HUDEP-2 (cell line): ENCODE data around the gene U2AF2.

ENCODE experiments used
- DNase-seq, 76 experiments: peaks; one replicate each; lab custom pipeline; 2025; ENCODE audit not compliant: unreplicated experiment in 76 of 76; lab: John Stamatoyannopoulos, UW

The U2AF2 gene

DNA sequence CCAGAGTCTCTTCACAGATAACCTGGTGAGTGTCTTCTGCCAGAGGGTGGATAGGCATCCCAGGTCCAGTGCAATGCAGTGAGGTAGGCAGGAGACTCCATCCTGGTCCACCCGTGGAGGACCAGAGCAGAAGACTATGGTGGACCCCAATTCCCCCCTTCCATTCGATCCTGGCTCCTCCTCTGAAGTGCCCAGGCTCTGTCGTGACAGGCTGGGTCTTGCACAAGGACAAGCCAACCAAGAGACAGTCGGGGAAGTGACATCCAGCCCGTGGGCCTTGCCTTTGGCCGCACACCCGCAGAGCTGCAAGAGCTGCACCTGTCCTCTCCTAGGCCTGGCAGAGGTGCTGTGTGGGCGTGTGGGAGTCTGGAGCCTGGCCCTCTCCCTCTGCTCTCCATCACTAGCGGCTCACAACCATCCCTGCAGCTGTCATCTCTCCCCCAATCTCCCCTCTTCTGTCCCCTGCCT is 33.6 kb upstream of the U2AF2 start:
- DNase-seq, result peak in 1 of 76 experiments; percentile 1

DNA sequence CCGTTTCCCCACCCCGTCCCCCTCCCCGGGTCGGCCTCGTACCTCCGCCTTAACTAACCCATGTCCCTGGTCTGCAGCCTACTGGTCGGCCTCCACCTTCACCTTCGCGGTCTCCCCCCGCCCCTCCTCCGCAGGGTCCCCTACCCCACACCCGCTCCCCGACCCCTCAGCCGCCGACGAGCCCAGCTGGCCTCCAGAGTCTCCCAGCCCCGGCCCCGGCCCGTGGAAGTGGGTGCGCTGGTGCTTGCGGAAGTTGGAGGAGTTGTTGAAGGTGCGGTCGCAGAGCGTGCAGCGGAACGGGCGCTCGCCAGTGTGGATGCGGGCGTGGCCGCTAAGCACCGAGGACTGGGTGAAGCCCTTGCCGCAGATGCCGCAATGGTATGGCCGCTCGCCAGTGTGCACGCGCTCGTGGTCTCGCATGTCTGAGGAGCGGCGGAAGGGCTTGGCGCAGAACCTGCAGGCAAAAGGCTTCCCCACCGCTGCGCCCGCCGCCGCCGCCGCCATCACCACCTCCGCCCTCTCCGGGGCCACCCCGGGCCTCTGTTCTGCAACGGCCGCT is 33.1 kb upstream of the U2AF2 start:
- DNase-seq, result no peak

DNA sequence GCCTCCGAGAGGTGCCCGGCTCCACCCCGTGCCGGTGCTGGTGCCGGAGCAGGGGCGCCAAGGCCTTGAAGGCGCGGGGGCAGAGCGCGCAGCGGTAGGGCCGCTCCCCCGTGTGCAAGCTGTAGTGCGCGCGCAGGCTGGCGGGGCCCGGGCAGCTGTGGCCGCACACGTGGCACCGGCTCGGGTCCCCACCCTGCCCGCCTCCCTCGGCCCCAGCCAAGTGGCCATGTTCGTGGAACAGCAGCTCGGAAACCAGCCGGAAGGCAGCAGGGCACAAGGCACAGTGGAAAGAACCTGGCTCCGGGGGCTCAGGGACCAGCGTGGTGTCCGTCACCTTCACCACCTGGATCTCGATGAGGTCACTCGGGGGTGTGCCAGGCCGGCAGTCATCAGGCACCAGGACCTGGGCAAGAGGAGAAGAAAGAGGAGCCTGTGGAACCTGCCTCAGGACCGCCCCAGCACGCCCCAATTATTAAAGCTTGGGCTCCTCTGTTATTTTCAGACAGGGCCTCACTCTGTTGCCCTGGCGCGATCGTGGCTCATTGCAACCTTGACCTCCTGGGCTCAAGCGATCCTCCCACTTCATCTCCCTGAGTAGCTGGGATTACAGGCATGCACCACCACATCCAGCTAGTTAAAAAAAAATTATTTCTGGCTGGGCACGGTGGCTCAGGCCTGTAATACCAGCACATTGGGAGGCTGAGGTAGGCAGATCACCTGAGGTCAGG is 32.4 kb upstream of the U2AF2 start:
- no peak for DNase-seq

DNA sequence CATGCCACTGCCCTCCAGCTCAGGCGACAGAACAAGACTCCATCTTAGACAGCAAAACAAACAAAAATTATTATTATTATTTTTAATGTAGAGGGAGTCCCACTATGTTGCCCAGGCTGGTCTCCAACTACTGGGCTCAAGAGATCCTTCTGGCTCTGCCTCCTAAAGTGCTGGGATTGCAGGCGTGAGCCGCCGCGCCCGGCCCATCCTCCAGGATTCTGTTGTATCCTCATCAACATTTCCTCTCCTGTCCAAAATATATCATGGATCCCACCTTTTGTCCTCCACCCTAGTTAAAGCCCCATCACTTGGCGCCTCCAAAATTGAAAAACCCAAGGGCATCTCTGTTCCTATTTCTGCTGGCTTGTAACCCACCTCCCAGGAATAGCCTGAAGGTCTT is 31.7 kb upstream of the U2AF2 start:
- no peak for DNase-seq

DNA sequence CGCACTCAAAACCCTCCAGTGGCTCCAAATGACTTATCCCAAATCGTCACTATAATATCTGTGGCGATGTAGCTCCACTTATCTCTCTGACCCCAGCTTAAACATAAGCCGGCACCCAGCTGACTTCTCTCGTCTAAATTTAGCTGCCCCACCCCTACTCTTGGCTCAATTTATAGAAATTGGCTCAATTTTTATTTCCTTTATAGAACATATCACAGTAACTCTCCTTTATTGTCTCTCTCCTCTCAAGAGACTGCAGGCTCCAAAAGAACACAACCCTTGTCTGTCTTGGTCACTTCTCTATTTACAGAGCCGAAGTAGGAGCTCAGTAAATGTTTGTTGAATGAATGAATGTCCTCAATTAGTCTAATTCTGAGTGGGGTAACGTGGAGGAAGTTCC is 31.3 kb upstream of the U2AF2 start:
- peak in 9 of 76 experiments; percentile 17 to 50 (median 33) for DNase-seq

DNA sequence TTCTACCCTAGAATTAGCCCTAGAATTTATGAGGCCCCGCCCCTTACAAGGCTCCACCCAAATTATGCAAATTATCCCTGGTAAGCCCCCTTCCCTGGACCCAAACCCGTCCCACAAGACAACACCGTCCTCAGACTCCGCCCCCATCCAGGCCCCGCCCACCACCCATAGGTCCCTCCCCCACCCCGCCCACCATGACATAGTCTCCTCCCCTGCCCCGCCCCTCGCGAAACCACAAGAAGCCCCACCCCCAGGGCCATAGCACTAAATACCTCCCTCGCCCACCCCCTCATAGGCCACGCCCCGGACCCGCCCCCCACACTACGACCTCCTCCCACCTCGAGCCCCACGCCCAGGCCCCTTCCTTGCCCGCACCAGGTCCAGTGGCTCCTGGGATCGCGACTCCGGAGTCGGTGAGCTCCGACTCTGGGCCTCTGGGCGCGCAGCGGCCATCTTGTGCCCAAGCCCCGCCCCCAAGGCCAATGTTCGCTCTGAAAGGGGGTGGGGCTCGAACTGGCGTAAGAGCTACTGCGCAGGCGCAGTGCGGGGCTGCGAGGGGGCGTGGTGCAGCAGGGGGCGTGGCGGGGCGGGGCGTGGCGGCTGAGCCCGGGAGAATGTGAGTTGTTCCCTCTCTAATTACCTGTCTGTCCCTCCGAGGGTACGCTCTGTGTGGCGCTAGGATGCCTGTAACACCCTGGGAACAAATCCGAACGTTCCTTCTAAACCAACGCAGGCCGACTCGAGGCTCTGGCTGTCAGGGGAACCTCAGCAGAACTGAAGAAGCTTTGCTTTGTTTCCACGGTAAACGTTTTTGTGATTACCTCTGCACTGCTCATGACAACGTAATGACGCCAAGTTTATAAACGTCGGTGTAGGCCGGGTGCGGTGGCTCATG is 30.5 kb upstream of the U2AF2 start, which contains the start of gene ZNF784:
TSS of gene ZNF784 (minus strand) at position 458 of the 895 bp plus-strand sequence. CDS start at position 453, 5 bp downstream.
- DNase-seq, result peak in 74 of 76 experiments; percentile 37 to 99 (median 92)

DNA sequence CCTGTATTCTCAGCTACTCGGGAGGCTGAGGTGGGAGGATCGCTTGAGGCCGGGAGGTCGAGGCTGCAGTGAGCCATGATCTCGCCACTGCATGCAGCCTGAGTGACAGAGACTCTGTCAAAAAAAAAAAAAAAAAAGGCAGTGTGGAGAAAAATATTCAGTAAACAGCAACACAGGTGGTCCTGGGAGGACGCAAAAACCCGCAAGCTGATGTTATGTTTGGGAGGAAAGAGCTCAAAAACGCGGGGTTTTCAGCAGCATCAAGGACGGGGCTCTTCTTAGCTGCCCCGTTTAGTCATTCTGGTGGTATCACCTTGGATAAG is 29.9 kb upstream of the U2AF2 start:
- DNase-seq, result no peak

DNA sequence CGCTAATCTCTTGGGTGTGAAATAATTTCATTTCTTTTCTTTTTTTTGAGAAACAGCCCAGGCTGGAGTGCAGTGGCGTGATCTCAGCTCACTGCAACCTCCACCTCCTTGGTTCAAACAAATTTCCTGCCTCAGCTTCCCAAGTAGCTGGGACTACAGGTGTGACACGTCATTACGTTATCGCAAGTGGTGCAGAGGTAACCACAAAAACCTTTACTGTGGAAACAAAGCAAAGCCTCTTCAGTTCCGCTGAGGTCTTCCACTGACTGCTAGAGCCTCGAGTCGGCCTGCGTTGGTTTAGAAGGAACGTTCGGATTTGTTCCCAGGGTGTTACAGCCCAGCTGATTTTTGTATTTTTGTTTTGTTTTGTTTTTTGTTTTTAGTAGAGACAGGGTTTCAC is 28.5 kb upstream of the U2AF2 start:
- no peak for DNase-seq

DNA sequence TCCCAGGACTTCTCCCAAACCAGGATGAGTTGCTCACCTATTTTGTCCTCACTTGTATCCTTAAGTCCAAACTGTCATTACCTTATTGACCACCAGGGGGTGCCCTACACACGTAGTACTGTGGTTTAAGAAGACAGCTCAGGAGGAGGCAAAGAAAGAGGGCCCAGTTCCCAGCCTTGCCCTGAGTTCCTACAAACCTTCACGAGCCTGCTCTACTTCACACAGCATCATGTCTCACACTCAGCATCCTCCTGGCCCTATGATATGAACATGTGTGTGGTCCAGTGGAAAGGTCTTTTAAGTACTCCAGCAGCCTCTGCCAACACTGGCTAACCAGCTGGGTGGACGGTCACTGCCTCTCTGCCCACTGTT is 22.4 kb upstream of the U2AF2 start:
- peak in 74 of 76 experiments; percentile 44 to 95 (median 86) for DNase-seq

DNA sequence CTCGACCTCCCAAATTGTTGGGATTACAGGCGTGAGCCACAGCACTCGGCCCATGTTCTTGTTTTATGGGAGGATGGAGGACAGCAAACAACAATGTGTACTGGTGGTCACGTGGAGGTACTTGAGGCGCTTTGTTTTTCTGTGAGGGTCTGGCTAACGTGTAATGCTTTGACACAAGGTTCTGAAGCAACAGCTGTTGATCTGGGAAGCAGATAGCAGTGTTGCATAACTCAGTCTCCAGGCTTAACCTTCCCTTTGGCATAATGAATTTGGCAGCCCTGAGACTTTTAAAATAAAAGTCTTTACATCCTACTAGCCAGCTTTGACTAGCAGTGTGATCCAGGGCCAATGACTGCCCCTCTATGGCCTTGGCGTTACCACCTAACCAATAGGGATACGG is 21.0 kb upstream of the U2AF2 start:
- no peak for DNase-seq

DNA sequence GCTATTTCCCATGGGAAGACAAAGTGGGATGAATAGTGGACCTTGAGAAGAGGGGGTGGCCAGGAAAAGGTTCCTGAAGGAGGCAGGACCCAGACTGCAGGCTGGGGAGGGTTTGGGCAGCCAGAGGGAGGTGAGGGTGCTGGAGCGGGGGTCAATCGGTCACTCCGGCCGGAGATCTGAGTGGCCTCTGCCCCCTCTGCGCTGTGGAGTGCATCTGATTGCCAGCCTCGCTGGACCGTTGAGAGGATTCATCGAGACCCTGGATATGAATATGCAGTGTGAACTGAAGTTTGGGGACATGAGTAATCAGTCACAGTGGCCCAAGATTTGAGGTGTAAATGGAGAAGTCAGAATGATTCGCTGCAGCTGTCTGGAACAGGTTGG is 19.5 kb upstream of the U2AF2 start:
- DNase-seq, result no peak

DNA sequence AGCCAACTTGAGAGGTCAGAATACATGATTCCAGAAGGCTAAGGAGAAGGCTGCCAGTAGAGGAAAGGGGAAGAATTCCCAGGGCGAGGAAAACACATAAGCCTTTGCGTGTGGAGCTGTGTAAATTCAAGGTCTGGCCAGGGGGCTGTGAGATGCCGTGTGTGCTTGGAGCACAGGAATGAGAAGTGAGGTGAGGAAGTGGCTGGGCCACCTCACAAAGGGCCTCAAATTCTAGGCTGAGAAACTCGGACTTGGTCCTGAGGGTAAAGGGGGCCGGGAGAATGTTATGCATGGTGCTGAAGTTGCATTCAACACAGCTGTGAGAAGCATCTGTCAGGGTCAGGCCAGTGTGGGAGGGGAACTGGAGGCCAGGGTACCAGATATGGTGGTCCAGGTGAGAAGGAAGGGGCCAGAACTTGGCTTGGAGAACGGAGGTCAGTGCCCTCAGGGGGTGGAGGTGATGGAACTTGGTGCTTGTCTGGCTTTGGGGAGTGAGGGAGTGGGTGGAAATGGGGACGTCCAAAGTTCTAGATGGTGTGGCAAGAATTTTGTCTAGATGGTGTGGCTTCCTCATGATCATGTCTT is 18.9 kb upstream of the U2AF2 start:
- no peak for DNase-seq

DNA sequence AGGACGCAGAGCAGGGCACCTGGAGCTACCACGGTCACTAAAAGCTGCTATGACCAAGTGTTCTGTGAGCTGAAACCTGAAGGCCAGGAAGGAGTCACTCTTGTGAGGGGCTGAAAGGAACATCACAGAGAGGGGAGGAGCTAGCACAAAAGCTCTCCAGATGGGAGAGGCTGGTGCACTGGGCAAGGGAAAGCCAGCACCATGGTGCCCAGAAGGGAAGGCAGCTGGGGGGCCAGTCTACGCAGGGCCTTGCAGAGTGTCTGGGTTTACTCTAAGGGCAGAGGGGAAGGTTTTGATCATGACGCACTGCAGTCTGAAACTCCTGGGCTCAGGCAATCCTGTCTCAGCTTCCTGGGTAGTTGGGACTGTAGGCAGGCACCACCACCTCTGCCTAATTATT is 18.1 kb upstream of the U2AF2 start:
- DNase-seq, result no peak

DNA sequence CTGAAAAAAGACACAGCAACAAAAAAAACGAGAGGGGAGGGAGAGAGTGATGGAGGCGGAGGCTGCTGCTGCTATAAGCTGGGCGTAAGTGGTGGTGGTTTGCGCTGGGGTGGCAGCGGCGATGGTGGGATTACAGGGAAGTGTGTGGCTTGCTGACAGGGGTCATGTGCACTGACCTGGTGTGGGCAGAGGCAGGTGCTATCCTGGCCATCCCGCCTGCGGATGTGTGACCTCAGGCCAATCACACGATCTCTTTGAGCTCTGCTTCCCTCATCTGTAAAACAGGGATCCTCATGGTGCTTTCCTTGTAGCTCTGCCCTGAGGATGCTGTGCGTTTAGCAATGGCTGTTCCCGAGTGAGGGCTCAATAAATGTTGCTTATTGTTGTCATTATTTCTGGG is 17.3 kb upstream of the U2AF2 start:
- DNase-seq, result no peak

DNA sequence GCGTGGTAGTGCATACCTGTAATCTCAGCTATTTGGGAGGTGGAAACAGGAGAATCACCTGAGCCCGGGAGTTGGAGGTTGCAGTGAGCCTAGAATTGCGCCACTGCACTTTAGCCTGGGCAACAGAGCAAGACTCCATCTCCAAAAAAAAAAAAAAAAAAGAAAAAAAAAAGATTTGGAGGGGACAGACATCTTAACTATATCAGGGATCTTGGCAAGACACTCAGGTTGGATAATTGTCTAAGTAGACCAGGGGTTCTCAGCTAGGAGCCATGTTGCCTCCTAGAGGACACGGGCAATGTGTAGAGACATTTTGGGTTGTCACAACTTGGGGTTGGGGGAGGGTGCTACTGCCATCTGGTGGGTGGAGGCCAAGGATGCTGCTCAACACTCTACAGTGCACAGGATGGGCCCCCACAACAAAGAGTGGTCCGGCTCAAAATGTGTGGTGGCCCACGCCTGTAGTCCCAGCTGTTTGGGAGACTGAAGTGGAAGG is 15.9 kb upstream of the U2AF2 start:
- DNase-seq, result peak in 69 of 76 experiments; percentile 36 to 90 (median 67)

DNA sequence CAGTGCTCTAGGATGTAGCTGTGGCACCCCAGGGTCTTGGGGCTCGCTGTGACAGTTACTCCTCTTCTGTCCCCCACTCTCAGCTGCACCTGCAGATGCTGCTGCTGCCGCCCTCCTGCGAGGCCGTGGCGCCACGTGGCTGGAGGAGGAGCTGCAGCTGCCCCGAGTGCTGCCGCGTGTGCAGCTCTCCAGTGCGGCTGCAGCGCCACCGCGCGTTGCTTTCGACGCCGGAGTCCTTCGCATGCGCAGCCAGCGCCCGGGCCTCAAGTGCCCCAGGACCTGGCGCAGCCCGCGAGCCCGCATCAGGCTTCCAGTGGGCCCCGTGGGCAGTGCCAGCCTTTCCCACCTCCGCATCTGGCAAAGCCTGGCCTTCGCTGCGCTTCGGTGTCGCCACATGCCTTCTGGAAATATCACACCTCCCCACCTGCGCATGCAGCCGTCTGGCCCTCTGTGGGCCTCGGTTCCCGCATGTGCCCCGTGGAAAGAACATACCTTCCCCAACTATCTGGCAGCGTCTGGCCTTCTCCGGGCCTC is 14.7 kb upstream of the U2AF2 start:
- peak in 74 of 76 experiments; percentile 59 to 99 (median 87) for DNase-seq

DNA sequence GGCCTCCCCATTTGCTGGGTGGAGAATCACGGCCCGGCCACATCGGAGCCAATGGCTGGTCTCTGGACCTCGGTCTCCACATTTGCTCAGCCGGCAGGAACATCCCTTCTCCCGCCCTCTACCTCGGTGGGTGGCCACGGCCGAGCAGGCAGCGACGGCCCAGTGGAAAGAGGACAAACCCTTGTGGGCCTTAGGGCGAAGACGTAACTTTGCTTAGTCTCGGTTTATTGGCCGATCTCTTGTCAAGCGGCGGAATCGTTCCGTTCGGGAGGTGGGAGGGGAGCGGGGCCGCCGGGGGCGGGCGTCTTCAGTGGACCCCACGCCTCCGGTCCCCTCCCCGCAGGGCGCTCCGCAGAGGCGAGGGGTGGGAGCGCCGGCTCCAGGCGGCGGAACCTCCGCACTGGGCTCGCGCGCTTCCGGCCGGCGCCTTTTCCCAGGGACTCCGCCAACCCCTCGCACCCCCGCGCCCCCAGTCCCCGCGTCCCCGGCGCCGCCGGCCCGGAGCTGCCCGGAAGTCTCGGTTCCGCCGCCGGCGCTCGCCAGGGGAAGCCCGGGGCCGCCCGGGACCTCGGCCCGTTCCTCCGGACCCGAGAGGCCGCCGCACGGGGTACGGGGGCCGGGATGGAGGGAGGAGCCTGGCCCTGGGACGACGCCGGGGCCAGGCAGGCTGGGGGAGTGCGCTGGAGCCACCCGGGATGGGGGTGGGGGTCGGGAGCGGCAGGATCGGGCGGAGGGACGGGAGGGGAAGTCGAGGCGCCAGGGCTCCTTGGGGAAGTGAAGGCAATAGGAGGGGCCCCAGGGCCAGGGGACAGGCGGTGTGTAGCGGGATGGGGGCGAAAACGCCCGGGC is 14.0 kb upstream of the U2AF2 start, which contains the start of gene ZNF580:
TSS of gene ZNF580 (plus strand) at position 426 of the 849 bp plus-strand sequence. CDS start 1,507 bp downstream, outside the sequence.
- DNase-seq, result peak in 74 of 76 experiments; percentile 49 to 99 (median 82)

DNA sequence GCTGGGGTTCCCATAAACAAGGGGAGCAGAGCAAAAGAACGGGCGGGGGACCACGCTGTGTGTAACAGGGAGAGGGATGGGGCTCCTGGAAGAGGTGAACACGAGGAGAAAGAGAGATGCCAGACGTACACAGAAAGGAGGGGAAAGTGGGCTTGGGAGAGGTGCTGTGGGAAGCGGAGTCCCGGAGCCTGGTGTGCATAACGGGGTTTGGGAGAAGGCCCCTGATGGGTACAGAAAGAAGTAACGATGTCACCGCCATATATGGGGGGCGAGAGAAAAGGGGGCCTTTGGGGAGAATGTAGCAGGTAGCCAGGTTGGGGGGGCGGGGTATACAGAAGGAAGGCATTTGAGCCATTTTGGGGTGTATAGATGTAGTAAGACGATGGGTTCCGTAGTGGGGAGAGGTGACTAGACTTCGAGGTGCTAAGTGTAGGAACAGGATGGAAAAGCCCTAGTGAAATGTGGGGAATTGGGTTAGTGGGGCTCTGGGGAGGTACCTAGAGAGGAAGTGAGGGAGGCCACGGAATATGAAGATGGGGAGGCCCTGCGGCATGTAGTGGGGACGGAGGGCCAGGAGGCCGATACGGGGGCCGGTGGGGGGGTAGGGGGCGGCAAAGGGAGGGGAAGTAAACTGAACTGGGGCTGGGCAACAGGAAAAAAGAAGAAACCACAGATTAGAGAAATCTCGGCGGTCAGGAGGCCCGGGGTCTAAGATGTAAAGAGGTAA is 13.2 kb upstream of the U2AF2 start:
- DNase-seq, result peak in 8 of 76 experiments; percentile 18 to 65 (median 38)
